ENCODE results near the gene PNPT1.
"Not testable (repeated sequence)": the region's sequence is repeated elsewhere in the genome, so short reads cannot be mapped to it uniquely, and the experiment has no call there.

The PNPT1 gene

GRCh38 chr2:55720417-55720816 lies 26.8 kb upstream of the PNPT1 start:
- no peak for DNase-seq (ENCODE audit: low read depth, low spot score)
- no peak overlapping the region for H3K4me3 ChIP-seq
- H3K9me3 ChIP-seq (ENCODE audit: low read depth, low read length), result no peaks in the 10 kb centered on the region
- H3K36me3 ChIP-seq (ENCODE audit: insufficient read depth, low read length), result no peaks in the 10 kb centered on the region
- no peak for TF ChIP-seq POLR2AphosphoS5 (IDR thresholded peaks at IDR 0.05; ENCODE audit: borderline replicate concordance, low read depth, low read length)
- H3K27ac ChIP-seq, result no peak overlapping the region
- H3K9ac ChIP-seq (ENCODE audit: insufficient read length), result no peak overlapping the region

DNA sequence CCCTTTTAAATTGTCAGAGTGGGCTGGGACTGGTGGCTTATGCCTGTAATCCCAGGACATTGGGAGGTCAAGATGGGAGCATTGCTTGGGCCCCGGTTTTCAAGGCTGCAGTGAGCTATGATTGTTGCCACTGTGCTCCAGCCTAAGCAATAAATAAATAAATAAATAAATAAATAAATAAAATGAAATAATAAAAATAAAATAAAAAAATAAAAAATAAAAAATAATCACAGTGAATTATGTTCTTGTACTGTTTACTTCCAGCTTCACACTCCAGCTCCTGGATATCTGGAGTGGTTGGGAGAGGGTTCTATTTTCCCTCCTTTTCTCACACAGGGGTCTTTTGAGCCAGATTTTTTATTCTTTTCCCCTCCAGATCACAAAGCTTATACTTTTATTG lies 26.2 kb upstream of the PNPT1 start:
- H3K9ac ChIP-seq (ENCODE audit: insufficient read length), result no peak overlapping the region
- H3K4me3 ChIP-seq, result no peak overlapping the region
- no peak overlapping the region for H3K27ac ChIP-seq
- no peaks in the 10 kb centered on the region for H3K36me3 ChIP-seq (ENCODE audit: insufficient read depth, low read length)
- H3K9me3 ChIP-seq (ENCODE audit: low read depth, low read length), result no peaks in the 10 kb centered on the region
- no peak for DNase-seq (ENCODE audit: low read depth, low spot score)
- no peak for TF ChIP-seq FOXP2 (optimal IDR thresholded peaks at IDR 0.05; ENCODE audit: control extremely low read depth, extremely low read length, insufficient read depth)
- no peak for TF ChIP-seq EZH2 (IDR thresholded peaks at IDR 0.05)
- TF ChIP-seq POLR2AphosphoS5 (IDR thresholded peaks at IDR 0.05; ENCODE audit: borderline replicate concordance, low read depth, low read length), result no peak

DNA sequence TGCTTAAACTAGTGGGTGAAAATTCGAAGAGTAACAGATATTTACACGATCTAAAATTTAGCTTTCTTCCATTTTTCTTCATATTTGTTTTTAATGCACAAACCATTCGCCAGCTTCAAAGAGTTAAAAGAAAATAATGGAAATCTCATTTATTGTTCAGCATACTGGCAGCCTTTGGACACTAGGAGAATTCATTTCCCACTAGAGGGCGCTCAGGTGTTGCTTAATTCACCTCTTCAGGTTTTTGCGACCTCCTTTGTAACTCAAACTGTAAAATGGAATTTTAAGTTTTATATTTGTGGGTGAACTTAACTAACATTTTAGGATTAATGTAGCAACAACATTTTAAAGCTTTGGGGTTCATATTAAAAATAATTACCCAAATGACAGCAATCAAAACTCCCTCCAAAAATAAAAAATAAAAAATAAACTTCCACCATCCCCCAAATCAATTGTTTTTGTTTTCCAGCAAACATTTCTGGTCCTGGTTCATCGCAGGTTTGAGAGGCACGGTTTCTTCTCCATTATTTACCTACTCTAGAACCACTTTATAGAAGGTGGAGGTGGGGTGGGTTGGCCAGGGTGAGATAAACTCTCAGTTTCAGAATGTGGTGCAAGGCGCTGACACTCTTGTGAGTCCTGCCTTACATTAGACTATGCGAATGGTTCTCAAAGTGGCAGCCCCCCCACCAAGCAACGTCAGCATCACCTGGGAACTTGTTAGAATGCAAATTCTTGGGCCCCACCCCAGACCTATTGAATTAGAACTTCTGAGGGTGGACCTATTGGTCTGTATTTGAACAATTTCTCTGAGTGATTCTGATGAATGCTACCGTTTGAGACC lies 24.7 kb upstream of the PNPT1 start:
- no peaks in the 10 kb centered on the region for H3K36me3 ChIP-seq (ENCODE audit: insufficient read depth, low read length)
- DNase-seq (ENCODE audit: low read depth, low spot score), result peak; percentile 32
- H3K9ac ChIP-seq (ENCODE audit: insufficient read length), result no peak overlapping the region
- H3K27ac ChIP-seq, result no peak overlapping the region
- TF ChIP-seq EZH2 (IDR thresholded peaks at IDR 0.05) (no peak), POLR2AphosphoS5 (IDR thresholded peaks at IDR 0.05; ENCODE audit: borderline replicate concordance, low read depth, low read length) (no peak), FOXP2 (optimal IDR thresholded peaks at IDR 0.05; ENCODE audit: control extremely low read depth, extremely low read length, insufficient read depth) (no peak)
- no peak overlapping the region for H3K4me3 ChIP-seq
- H3K9me3 ChIP-seq (ENCODE audit: low read depth, low read length), result no peaks in the 10 kb centered on the region

- Histone ChIP-seq H3K9ac (ENCODE audit: insufficient read length) (no peak overlapping the region), H3K9me3 (ENCODE audit: low read depth, low read length) (no peaks in the 10 kb centered on the region), H3K27ac (no peak overlapping the region), H3K4me3 (no peak overlapping the region), H3K36me3 (ENCODE audit: insufficient read depth, low read length) (no peaks in the 10 kb centered on the region)
- no peak for DNase-seq (ENCODE audit: low read depth, low spot score)
- TF ChIP-seq POLR2AphosphoS5 (IDR thresholded peaks at IDR 0.05; ENCODE audit: borderline replicate concordance, low read depth, low read length) (no peak), EZH2 (IDR thresholded peaks at IDR 0.05) (no peak), FOXP2 (optimal IDR thresholded peaks at IDR 0.05; ENCODE audit: control extremely low read depth, extremely low read length, insufficient read depth) (no peak)
Observed at GRCh38 chr2:55715626-55716025, 22.0 kb upstream of the PNPT1 start.

GRCh38 chr2:55715178-55715577 lies 21.5 kb upstream of the PNPT1 start:
- not testable (repeated sequence) for H3K4me3 ChIP-seq; DNase-seq (ENCODE audit: low read depth, low spot score); H3K27ac ChIP-seq

GRCh38 chr2:55712477-55713060 lies 18.9 kb upstream of the PNPT1 start:
- H3K36me3 ChIP-seq (ENCODE audit: insufficient read depth, low read length), result no peaks in the 10 kb centered on the region
- no peak overlapping the region for H3K9ac ChIP-seq (ENCODE audit: insufficient read length)
- no peaks in the 10 kb centered on the region for H3K9me3 ChIP-seq (ENCODE audit: low read depth, low read length)
- H3K27ac ChIP-seq, result no peak overlapping the region
- no peak for TF ChIP-seq POLR2AphosphoS5 (IDR thresholded peaks at IDR 0.05; ENCODE audit: borderline replicate concordance, low read depth, low read length)
- TF ChIP-seq EZH2 (IDR thresholded peaks at IDR 0.05), result no peak
- TF ChIP-seq FOXP2 (optimal IDR thresholded peaks at IDR 0.05; ENCODE audit: control extremely low read depth, extremely low read length, insufficient read depth), result no peak
- DNase-seq (ENCODE audit: low read depth, low spot score), result no peak
- no peak overlapping the region for H3K4me3 ChIP-seq

More at GRCh38 chr2:55715178-55715577, 21.5 kb upstream of the PNPT1 start:
- not testable (repeated sequence) for H3K9me3 ChIP-seq (ENCODE audit: low read depth, low read length); H3K9ac ChIP-seq (ENCODE audit: insufficient read length); H3K36me3 ChIP-seq (ENCODE audit: insufficient read depth, low read length)

- H3K36me3 ChIP-seq (ENCODE audit: insufficient read depth, low read length), result no peaks in the 10 kb centered on the region
- H3K4me3 ChIP-seq, result no peak overlapping the region
- DNase-seq (ENCODE audit: low read depth, low spot score), result no peak
- no peaks in the 10 kb centered on the region for H3K9me3 ChIP-seq (ENCODE audit: low read depth, low read length)
- no peak overlapping the region for H3K9ac ChIP-seq (ENCODE audit: insufficient read length)
- H3K27ac ChIP-seq, result no peak overlapping the region
- TF ChIP-seq POLR2AphosphoS5 (IDR thresholded peaks at IDR 0.05; ENCODE audit: borderline replicate concordance, low read depth, low read length) (no peak), FOXP2 (optimal IDR thresholded peaks at IDR 0.05; ENCODE audit: control extremely low read depth, extremely low read length, insufficient read depth) (no peak), EZH2 (IDR thresholded peaks at IDR 0.05) (no peak)
Observed at GRCh38 chr2:55710025-55710424, 16.4 kb upstream of the PNPT1 start.

DNA sequence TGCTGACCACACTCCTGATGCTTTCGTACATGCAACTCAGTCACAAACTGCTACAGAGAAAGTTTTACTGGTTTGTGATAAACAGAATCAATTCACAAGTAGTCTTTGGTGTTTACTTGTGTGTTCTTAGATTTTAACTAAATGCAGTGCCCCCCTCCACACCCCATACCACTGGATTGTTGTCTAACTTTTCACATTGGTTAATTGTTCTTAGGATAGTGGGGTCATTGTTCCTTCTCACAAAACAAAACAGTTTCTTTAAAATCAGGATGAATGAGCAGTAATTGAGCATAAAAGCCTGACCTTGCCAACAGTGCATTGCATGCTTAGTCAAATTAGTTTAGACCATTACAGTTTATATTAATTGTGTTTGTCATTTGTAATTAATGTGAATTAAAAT lies 14.1 kb upstream of the PNPT1 start:
- no peak overlapping the region for H3K9ac ChIP-seq (ENCODE audit: insufficient read length)
- H3K27ac ChIP-seq, result no peak overlapping the region
- H3K4me3 ChIP-seq, result no peak overlapping the region
- no peaks in the 10 kb centered on the region for H3K36me3 ChIP-seq (ENCODE audit: insufficient read depth, low read length)
- no peaks in the 10 kb centered on the region for H3K9me3 ChIP-seq (ENCODE audit: low read depth, low read length)
- TF ChIP-seq EZH2 (IDR thresholded peaks at IDR 0.05) (no peak), FOXP2 (optimal IDR thresholded peaks at IDR 0.05; ENCODE audit: control extremely low read depth, extremely low read length, insufficient read depth) (no peak), POLR2AphosphoS5 (IDR thresholded peaks at IDR 0.05; ENCODE audit: borderline replicate concordance, low read depth, low read length) (no peak)
- no peak for DNase-seq (ENCODE audit: low read depth, low spot score)

- not testable (repeated sequence) for H3K9me3 ChIP-seq (ENCODE audit: low read depth, low read length); DNase-seq (ENCODE audit: low read depth, low spot score); H3K27ac ChIP-seq; H3K36me3 ChIP-seq (ENCODE audit: insufficient read depth, low read length); H3K9ac ChIP-seq (ENCODE audit: insufficient read length); H3K4me3 ChIP-seq
Observed at GRCh38 chr2:55706258-55706657, 12.6 kb upstream of the PNPT1 start.
